OCI-LY7 (cell line): ENCODE measurements around the gene EVI5L.

ENCODE experiments used
- CTCF ChIP-seq: fragments of 200-600 bp; sonication (generic); conservative IDR thresholded peaks from 2 replicates; pipeline ENCODE4 v1.5.1; 2014; ENCODE audit warnings: mild to moderate bottlenecking, antibody characterized with exemption, low read length, moderate library complexity, mixed read lengths
- EZH2phosphoT487 ChIP-seq: fragments of 200-600 bp; sonication (generic); IDR thresholded peaks from 2 replicates; pipeline ENCODE4 v1.6.1; 2018; ENCODE audit warnings: low read depth, borderline replicate concordance, mild to moderate bottlenecking, mixed run types, antibody characterized with exemption, low read length, moderate library complexity, mixed read lengths

- TF ChIP-seq CTCF (no peak), EZH2phosphoT487 (no peak)
Measured at GRCh38 chr19:7841751-7842660, 12.0 kb downstream of the EVI5L start.
